Endodermal cell (in vitro differentiated cells): ENCODE data around the gene NEMP2. TPM values are rescaled to one million over a fixed set of nuclear protein-coding genes. Genes with fewer than 3 reads are reported as not detected.

ENCODE experiments used
- DNase-seq: peaks from one replicate; pipeline ENCODE4 v3.0.0-alpha.2; 2017
- H3K27ac ChIP-seq: 2 replicates; pipeline ENCODE4 v1.5.1; 2013; ENCODE audit warnings: mild to moderate bottlenecking, low read depth, low read length, moderate library complexity
- H3K27me3 ChIP-seq: 2 replicates; pipeline ENCODE4 v1.6.1; 2013; ENCODE audit warnings: mild to moderate bottlenecking, low read length, moderate library complexity; ENCODE audit not compliant: insufficient read depth, control insufficient read depth, poor library complexity, severe bottlenecking
- H3K36me3 ChIP-seq: 2 replicates; pipeline ENCODE4 v1.7.0; 2013; ENCODE audit warnings: mild to moderate bottlenecking, low read length, moderate library complexity; ENCODE audit not compliant: control insufficient read depth, insufficient read depth
- H3K4me1 ChIP-seq: one replicate; pipeline ENCODE4 v1.7.0; 2013; ENCODE audit warnings: low read length; ENCODE audit not compliant: control insufficient read depth, insufficient read depth
- H3K4me3 ChIP-seq: 2 replicates; pipeline ENCODE4 v1.5.1; 2013; ENCODE audit warnings: mild to moderate bottlenecking, low read length, moderate library complexity
- H3K9ac ChIP-seq: 2 replicates; pipeline ENCODE4 v1.6.1; 2013; ENCODE audit warnings: mild to moderate bottlenecking, low read length, moderate library complexity; ENCODE audit not compliant: poor library complexity, severe bottlenecking; ENCODE audit errors: extremely low read depth
- H3K9me3 ChIP-seq: 2 replicates; pipeline ENCODE4 v1.6.1; 2013; ENCODE audit warnings: mild to moderate bottlenecking, low read length, moderate library complexity; ENCODE audit not compliant: control insufficient read depth
- H3K27ac Mint-ChIP-seq: 2 replicates; pipeline ENCODE4 v1.8.0; 2020; ENCODE audit warnings: mixed read lengths
- H3K27me3 Mint-ChIP-seq: 2 replicates; pipeline ENCODE4 v1.8.0; 2021; ENCODE audit warnings: mild to moderate bottlenecking, mixed read lengths; ENCODE audit not compliant: insufficient read depth
- H3K36me3 Mint-ChIP-seq: 2 replicates; pipeline ENCODE4 v1.8.0; 2020; ENCODE audit warnings: low read depth, mixed read lengths
- H3K4me1 Mint-ChIP-seq: 2 replicates; pipeline ENCODE4 v1.8.0; 2020; ENCODE audit warnings: mixed read lengths
- H3K4me3 Mint-ChIP-seq: 2 replicates; pipeline ENCODE4 v1.8.0; 2020; ENCODE audit warnings: mild to moderate bottlenecking, moderate library complexity, mixed read lengths
- H3K9me3 Mint-ChIP-seq: 2 replicates; pipeline ENCODE4 v1.8.0; 2020; ENCODE audit warnings: mild to moderate bottlenecking, mixed read lengths
- WGBS, 2 experiments: methylation state at CpG; one replicate each; pipeline versions ENCODE4 v1.1.5 to v1.1.7; 2013; ENCODE audit warnings: missing lambda C conversion rate in 2 of 2, mixed read lengths in 1 of 2; ENCODE audit not compliant: insufficient coverage in 1 of 2, insufficient read length in 1 of 2; 5-methylcytosine and 5-hydroxymethylcytosine counted together
- total RNA-seq, 2 donors: library from RNA; stranded (reverse); fragmentation: NEBNext Ultra II Directional in 1 of 2; extraction: Animal tissue kit (Norgen Biotek cat#: 25700) in 1 of 2; gene quantifications; 2 replicates in 1 of 2; 3 replicates in 1 of 2; pipeline ENCODE4 v1.2.1, GENCODE V29; 2021
- TF ChIP-seq, protein P1 (sequence below): fragments of 200-600 bp; sonication (generic); conservative IDR thresholded peaks from 2 replicates; pipeline ENCODE4 v1.5.0; 2021; ENCODE audit warnings: antibody characterized with exemption, mild to moderate bottlenecking

Gene NEMP2
- total RNA-seq, 2 donors from 2014 or later, result 7.2 to 11.3 TPM

DNA sequence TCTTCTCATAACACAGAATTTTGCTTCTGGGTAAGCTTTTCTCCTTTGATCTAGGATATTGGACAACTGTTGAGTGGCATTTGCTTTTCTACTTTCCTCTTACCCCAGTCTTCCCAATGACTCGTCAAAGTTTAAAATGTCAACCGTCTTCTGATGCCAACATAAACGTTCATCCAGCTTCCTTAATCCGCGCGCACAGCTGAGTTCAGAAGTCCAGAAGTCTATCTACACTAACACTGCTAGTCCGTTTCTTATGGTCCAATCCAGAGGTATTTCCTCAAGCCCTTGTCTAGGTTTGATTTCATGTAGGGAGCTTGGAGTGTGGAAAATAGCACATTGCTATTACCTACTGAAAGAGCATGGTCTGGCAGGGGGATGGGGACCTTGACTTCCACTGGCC, 77.7 kb downstream of the NEMP2 start:
- no peaks in the 10 kb centered on the region for H3K9me3 ChIP-seq
- H3K9ac ChIP-seq, result no peak overlapping the region
- Mint-ChIP-seq H3K4me3 (no peak overlapping the region), H3K9me3 (no peaks in the 10 kb centered on the region), H3K27ac (no peak overlapping the region), H3K27me3 (no peaks in the 10 kb centered on the region), H3K4me1 (no peaks in the 10 kb centered on the region), H3K36me3 (no peaks in the 10 kb centered on the region)
- no peaks in the 10 kb centered on the region for H3K36me3 ChIP-seq
- no peak overlapping the region for H3K4me3 ChIP-seq
- TF ChIP-seq, protein P1, sequence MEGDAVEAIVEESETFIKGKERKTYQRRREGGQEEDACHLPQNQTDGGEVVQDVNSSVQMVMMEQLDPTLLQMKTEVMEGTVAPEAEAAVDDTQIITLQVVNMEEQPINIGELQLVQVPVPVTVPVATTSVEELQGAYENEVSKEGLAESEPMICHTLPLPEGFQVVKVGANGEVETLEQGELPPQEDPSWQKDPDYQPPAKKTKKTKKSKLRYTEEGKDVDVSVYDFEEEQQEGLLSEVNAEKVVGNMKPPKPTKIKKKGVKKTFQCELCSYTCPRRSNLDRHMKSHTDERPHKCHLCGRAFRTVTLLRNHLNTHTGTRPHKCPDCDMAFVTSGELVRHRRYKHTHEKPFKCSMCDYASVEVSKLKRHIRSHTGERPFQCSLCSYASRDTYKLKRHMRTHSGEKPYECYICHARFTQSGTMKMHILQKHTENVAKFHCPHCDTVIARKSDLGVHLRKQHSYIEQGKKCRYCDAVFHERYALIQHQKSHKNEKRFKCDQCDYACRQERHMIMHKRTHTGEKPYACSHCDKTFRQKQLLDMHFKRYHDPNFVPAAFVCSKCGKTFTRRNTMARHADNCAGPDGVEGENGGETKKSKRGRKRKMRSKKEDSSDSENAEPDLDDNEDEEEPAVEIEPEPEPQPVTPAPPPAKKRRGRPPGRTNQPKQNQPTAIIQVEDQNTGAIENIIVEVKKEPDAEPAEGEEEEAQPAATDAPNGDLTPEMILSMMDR, result no peak
- no peak for DNase-seq
- H3K27ac ChIP-seq, result no peak overlapping the region
- no peaks in the 10 kb centered on the region for H3K27me3 ChIP-seq
- WGBS, 2 experiments, result 91 to 100% methylated on average over 5 to 7 of the region's 7 CpGs
- no peaks in the 10 kb centered on the region for H3K4me1 ChIP-seq

DNA sequence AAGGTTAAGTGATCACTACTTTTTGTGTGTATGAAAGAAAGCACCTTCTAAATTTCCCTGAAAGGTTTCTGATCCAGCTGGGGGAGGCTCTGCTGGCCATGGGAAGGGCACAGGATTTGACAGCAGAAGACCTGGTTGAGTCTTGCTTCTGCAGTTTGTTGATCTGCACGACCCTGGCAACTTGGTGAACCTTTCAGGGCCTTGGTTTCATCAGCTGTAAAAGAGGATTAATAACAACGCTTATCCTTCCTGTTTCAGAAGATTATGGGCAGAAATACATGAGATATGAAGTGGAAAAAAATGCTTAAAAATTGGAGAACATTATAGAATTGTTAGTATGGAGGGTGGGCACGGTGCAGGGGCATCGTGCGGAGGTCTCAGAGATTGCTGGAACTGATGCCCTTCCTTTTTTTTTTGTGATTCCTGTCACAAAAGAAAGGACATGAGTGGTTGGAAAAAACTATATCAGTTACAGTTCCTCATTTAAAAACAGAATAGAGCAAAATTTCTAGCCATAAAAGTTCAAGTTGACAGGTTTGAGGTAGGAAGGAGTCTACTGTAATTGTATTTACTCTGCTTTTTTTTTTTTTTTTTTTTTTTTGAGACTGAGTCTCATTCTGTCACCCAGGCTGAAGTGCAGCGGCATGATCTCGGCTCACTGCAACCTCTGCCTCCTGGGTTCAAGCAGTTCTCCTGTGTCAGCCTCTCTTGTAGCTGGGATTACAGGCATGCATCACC, 79.0 kb downstream of the NEMP2 start:
- Histone ChIP-seq H3K27me3 (no peaks in the 10 kb centered on the region), H3K9ac (no peak overlapping the region), H3K9me3 (no peaks in the 10 kb centered on the region), H3K4me1 (no peaks in the 10 kb centered on the region), H3K4me3 (no peak overlapping the region), H3K27ac (no peak overlapping the region), H3K36me3 (no peaks in the 10 kb centered on the region)
- Mint-ChIP-seq H3K27me3 (no peaks in the 10 kb centered on the region), H3K36me3 (no peaks in the 10 kb centered on the region), H3K27ac (no peak overlapping the region), H3K9me3 (no peaks in the 10 kb centered on the region), H3K4me3 (no peak overlapping the region), H3K4me1 (no peaks in the 10 kb centered on the region)
- TF ChIP-seq, protein P1, result no peak
- DNase-seq, result no peak
- WGBS, 2 experiments, result 83 to 93% methylated on average over 5 to 7 of the region's 7 CpGs

DNA sequence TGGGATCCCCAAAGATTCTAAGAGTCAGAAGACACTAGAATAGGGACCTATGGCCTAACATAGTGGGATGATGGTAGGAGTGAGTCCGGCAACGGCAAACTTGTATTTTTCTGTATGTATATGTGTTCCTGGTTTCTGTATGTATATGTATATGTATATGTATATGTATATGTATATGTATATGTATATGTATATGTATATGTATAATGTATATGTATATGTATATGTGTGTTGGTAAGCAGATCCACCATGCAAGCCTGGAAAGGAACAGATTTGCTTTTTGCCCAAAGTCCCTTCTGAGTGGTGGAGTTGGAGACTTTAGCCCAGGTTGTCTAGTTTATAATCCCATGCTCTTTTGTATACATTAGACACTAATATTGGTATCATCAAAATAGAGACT, 79.7 kb downstream of the NEMP2 start:
- H3K27me3 Mint-ChIP-seq, result no peaks in the 10 kb centered on the region
- H3K4me1 Mint-ChIP-seq, result no peaks in the 10 kb centered on the region
- no peak for DNase-seq
- Histone ChIP-seq H3K4me3 (no peak overlapping the region), H3K4me1 (no peaks in the 10 kb centered on the region), H3K9me3 (no peaks in the 10 kb centered on the region), H3K9ac (no peak overlapping the region), H3K27ac (no peak overlapping the region), H3K36me3 (no peaks in the 10 kb centered on the region), H3K27me3 (no peaks in the 10 kb centered on the region)
- H3K27ac Mint-ChIP-seq, result no peak overlapping the region
- TF ChIP-seq, protein P1, result no peak
- H3K4me3 Mint-ChIP-seq, result no peak overlapping the region
- H3K9me3 Mint-ChIP-seq, result no peaks in the 10 kb centered on the region
- H3K36me3 Mint-ChIP-seq, result no peaks in the 10 kb centered on the region
- 100% methylated on average over 2 of the region's 2 CpGs; no CpG with 5 or more reads in 1 of the 2 experiments for WGBS, 2 experiments

Other genes with a start within 250 kb of the NEMP2 start
- 10 to 100 TPM; 30.8 to 46.7 TPM for gene HIBCH, start 214.9 kb downstream of the NEMP2 start, total RNA-seq
- 1 to 10 TPM; 1.7 to 3.5 TPM for gene INPP1, start 191.1 kb downstream of the NEMP2 start, total RNA-seq
- gene MFSD6, start 126.4 kb downstream of the NEMP2 start, total RNA-seq, result 1 to 10 TPM; 1.2 to 3.2 TPM
- gene NAB1, start 114.4 kb upstream of the NEMP2 start, total RNA-seq, result 10 to 100 TPM; 21.7 to 36.1 TPM